Inflammatory macrophage (primary cell): ENCODE measurements around the gene TNS3.
"Not testable (repeated sequence)": the region's sequence is repeated elsewhere in the genome, so short reads cannot be mapped to it uniquely, and the experiment has no call there.

Experiments
- DNase-seq, 2 donors: peaks; one replicate each; pipeline ENCODE4 v3.0.0-alpha.2; 2020 to 2022

The TNS3 gene

GRCh38 chr7:47602272-47603004 is 20.5 kb upstream of the TNS3 start:
- no peak for DNase-seq

- DNase-seq: no peak
These were observed 20.0 kb upstream of the TNS3 start for GRCh38 chr7:47601881-47602249.

- no peak for DNase-seq
These were observed 19.4 kb upstream of the TNS3 start for GRCh38 chr7:47601119-47601880.

GRCh38 chr7:47600199-47601118 is 18.5 kb upstream of the TNS3 start:
- DNase-seq: peak; percentile 27 to 46

GRCh38 chr7:47597379-47597778 is 15.5 kb upstream of the TNS3 start:
- no peak for DNase-seq

GRCh38 chr7:47596502-47597202 is 14.7 kb upstream of the TNS3 start:
- DNase-seq: no peak

GRCh38 chr7:47594406-47594805 is 12.5 kb upstream of the TNS3 start:
- DNase-seq: no peak

- DNase-seq: no peak
These were observed 10.0 kb upstream of the TNS3 start for GRCh38 chr7:47591655-47592572.

- DNase-seq: no peak
These were observed 9.3 kb upstream of the TNS3 start for GRCh38 chr7:47591089-47591654.

GRCh38 chr7:47590215-47590614 is 8.3 kb upstream of the TNS3 start:
- not testable (repeated sequence) for DNase-seq

- DNase-seq: peak; percentile 69 to 88
These were observed 6.9 kb upstream of the TNS3 start for GRCh38 chr7:47588704-47589225.

GRCh38 chr7:47587976-47588375 is 6.1 kb upstream of the TNS3 start:
- DNase-seq: no peak

GRCh38 chr7:47587351-47587750 is 5.4 kb upstream of the TNS3 start:
- DNase-seq: peak; percentile 75 to 81

- no peak for DNase-seq
These were observed 5.0 kb upstream of the TNS3 start for GRCh38 chr7:47586925-47587324.

- not testable (repeated sequence) for DNase-seq
These were observed 4.3 kb upstream of the TNS3 start for GRCh38 chr7:47586161-47586670.

- DNase-seq: no peak
These were observed 2.6 kb upstream of the TNS3 start for GRCh38 chr7:47584536-47584895.

- no peak for DNase-seq
These were observed 2.0 kb upstream of the TNS3 start for GRCh38 chr7:47583739-47584535.

GRCh38 chr7:47582764-47583738 is 1.1 kb upstream of the TNS3 start:
- peak in 1 of 2 donors; percentile 41 for DNase-seq
